Posterior cingulate gyrus (tissue), 11 donors: Measurements from ENCODE around the gene FAM72B.
"Not testable (repeated sequence)": the region's sequence is repeated elsewhere in the genome, so short reads cannot be mapped to it uniquely, and the experiment has no call there.

Experiments
- DNase-seq, 10 donors: peaks; one replicate each; pipeline versions ENCODE4 v3.0.0 to v3.0.0-alpha.2; 2020 to 2021; ENCODE audit warnings: mixed read lengths in 3 of 10
- intact Hi-C: fragments of 100-400 bp; cut with DNase I; formaldehyde crosslinking; loops from one replicate; pipeline ENCODE4 v1.15.1; 2023

Gene FAM72B

GRCh38 chr1:121184290-121185127 is at the start of gene FAM72B, which contains the start of gene SRGAP2C:
Gene FAM72B, minus strand, starts transcription at chr1:121184340. Its CDS starts 851 bp downstream, at chr1:121183489.
Gene SRGAP2C, plus strand, starts transcription at chr1:121184975. Its CDS starts 2,472 bp downstream, at chr1:121187447.
- intact Hi-C loops = not testable (repeated sequence)

DNA sequence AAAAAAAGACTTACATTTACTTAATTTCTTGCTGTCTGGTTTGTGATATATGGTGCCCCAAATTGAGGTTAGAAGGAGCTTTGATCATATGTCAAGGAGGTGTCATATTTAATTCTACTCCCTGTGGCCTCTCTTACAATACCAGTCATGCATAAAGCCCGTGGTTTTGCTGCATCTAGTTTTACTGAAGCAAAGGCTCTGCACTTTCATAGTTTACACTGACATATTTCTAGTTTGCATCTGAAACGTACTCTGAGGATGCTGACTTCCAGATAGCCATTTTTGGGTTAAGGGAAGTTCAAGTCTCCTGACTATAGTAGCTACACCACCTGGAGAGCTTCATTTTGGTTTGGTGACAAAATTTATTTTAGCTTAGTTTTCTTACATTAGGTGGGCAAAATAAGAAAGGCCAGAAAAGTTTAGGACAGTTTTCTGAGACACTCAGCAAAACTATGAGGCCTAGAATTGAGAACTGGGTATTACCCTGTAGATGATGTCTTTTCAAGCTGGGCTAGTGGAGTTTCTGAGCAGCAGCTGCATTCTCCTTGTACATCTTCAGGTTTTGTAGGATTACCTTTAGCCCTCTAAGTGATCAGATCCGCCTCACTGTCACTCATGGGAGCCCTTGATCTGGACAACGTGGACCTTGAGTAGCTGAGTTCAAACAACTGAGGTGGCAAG is 48.4 kb upstream of the FAM72B start:
- intact Hi-C loops, DNase-seq: not testable (repeated sequence)

More at GRCh38 chr1:121184290-121185127, at the start of gene FAM72B, which contains the start of gene SRGAP2C:
- DNase-seq = peak; percentile 88 to 99 (median 92)

GRCh38 chr1:121230636-121231035 is 46.5 kb upstream of the FAM72B start:
- DNase-seq, intact Hi-C loops: not testable (repeated sequence)

DNA sequence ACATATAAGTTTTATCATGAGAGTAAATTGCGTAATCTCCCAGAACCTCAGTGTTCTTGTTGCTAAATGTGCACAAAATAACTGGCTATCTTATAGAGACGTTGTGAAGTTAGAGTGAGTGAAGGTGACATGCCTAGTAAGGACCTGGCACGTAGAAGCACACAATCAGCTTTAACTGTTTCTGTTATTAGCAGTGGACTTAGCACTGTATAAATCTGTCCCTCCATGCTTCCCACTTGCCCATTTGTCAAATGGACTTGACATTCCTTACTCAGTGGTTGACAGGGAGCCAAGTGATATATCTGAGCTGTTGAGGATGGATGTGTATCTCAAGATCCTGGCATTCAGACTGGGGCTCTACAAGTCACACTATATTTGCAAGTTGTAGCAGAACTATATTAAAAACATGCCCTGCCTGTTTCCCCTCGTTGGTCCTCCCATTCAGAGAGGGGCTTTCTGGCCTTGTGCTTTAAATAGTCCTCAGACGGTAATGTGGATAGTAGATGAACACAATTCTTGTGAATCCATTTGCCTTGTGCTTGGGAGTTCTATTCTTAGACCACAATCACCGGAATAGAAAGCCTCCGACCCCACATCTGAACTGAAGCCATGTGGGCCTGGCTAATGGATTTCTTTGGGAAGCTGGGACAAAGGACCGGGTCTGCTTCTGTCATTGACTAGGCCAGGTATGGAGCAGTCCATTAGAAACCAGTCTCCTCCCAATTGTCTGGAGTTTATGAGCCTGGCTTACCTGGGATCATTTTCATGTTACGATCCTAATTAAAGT is 43.6 kb upstream of the FAM72B start:
- intact Hi-C loops, DNase-seq: not testable (repeated sequence)

DNA sequence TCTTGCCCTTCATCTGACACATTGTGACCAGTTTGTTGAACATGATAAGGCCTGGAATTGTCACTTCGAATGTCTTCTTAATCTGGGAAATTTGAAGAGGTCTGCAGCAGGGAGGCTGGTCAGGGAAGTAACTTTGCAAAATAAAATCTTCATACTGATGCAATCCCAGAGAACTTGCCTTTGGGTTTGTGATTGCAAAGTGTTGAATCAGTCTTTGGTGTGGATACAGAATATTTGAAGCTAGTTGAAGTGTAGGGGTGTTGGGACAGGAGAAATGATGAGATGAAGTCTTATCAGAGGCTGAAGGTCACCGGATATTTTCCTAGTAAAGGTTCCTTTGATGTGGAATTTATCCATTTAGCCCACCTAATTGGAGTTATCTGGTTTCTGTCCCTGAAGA is 42.8 kb upstream of the FAM72B start:
- intact Hi-C loops, DNase-seq: not testable (repeated sequence)

DNA sequence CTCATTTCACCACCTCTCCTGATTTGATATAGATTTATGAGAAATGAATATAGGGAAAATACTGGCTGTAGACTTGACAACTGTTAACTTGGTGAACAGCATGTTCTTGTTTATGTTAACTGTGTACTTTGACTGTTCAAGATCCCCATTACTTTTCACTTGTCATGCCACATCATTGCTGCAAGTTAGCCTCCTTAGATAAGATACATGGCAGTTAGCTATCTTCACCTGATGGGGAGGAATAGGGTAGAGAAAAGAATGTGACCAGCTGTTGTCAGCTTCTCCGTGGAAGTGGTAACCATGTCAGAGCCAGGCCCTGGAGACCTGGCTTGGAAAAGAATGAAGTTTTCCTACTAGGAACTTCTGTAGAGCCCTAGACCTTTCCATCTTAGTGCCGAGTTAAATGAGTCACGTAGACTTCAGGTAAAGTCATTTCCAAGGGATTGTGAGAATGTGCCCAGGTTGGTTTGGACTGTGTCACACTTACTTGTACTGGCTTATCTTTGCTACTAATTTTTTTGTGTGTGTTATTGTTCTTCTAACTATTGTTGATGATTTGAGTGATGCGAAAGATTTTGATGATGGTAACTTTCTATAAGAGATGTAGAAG is 42.3 kb upstream of the FAM72B start:
- DNase-seq, intact Hi-C loops: not testable (repeated sequence)

GRCh38 chr1:121224714-121225113 is 40.6 kb upstream of the FAM72B start:
- DNase-seq, intact Hi-C loops: not testable (repeated sequence)

DNA sequence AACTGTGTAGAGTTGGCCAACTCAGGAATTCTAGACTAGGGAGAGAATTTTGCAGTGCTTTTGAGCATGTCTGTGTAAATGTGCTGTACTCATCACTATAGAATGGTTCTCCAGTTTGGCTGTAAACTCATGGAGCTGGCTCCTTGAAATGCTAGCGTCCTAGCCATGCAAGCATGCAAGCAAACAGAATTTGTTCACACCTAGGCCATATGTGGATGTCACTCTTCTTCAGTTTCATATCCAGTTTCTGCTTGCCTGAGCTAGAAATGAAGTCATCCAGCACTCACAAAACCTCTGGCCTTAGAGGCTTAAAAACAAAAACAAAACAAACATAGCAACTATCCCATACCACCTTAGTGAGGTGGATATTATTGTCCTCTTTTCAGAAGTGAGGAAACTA is 37.6 kb upstream of the FAM72B start:
- intact Hi-C loops = not testable (repeated sequence)

GRCh38 chr1:121216676-121217075 is 32.5 kb upstream of the FAM72B start:
- DNase-seq, intact Hi-C loops: not testable (repeated sequence)

More for the DNA sequence above, 37.6 kb upstream of the FAM72B start:
- DNase-seq = not testable (repeated sequence)

DNA sequence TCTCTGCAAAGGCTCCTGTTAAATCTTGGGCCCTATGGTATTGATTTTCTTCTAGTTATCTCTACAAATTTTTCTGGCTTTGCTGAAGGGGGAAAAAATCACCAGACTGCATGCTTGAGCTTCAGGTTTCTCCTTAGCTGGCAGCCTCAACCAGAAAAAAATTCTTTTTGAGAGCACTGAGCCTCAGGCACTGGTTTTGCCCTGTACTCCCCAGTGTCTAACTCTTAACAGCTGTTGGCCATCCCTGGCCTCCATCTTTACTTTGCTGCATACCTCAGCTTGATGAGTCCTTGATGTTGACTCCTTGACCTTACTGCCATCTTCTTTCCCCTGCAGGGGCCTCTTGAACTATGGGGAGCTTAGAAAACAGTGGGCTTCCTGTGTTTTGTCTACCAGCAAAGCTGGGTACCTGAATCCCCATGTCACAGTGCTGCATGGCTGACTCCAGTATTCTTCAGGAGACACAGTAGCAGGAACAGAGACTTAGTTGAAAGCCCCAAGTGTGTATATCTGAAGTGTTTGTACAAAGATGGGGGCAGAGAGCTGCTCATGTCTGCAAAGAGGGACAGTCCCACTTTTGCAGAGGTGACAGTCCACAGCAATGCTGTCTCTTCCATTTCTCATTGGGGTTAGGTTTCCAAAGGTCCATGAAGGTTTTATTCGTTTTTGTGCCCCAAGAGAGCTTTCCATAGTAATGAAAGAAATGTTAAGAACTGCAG is 31.7 kb upstream of the FAM72B start:
- DNase-seq, intact Hi-C loops: not testable (repeated sequence)

DNA sequence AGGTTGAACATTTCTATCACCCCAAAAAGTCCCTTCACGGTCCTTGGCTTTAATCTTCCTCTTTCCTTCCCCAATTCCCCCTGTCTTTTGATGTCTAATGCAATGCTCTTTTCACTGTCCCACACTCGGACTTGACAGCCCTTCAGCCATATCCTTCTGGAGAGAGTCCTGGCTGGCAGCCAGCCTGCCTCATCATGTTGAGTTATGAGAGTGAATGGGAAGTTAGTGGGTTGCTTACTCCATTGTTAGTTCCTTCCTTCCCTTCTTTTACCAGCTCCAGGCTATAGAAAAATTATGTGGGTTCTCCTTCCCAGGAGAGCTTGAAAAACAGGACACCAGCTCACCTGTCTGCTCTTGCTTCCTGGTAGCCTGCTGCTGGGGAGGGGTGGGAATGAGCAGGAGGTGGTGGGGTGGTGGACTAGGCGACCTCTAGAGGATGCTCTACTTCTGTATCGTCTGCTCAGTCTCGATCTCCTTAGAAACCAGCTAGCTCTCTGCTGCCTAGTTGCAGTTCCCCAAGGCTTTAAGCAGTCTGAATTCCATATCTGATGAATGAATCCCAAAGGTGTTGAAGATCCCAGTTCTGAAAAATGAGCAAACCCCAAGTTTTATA is 30.5 kb upstream of the FAM72B start:
- intact Hi-C loops, DNase-seq: not testable (repeated sequence)

- intact Hi-C loops, DNase-seq: not testable (repeated sequence)
These were observed 29.4 kb upstream of the FAM72B start for GRCh38 chr1:121213491-121213890.

GRCh38 chr1:121210778-121211177 is 26.6 kb upstream of the FAM72B start:
- intact Hi-C loops, DNase-seq: not testable (repeated sequence)

- DNase-seq, intact Hi-C loops: not testable (repeated sequence)
These were observed 24.2 kb upstream of the FAM72B start for GRCh38 chr1:121208375-121208774.

DNA sequence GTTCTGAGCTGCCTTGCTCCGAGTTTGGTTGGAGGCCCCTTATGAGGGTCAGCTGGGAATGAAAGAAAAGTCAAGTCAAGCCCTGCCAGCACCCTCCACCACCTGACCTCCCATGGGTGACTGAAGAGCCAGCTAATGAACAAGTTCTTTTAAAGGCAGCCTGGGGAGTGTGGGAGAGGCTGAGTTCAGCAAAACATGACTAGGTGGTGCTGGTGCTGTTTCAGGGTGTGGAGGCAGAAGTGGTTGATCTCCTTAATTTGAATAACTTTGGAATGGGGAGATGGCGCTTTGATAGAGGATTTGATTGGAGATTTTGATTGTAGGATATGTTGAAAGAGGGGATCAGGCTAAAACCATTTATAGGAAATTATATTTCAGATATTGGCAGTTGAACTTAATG is 23.2 kb upstream of the FAM72B start:
- DNase-seq, intact Hi-C loops: not testable (repeated sequence)

DNA sequence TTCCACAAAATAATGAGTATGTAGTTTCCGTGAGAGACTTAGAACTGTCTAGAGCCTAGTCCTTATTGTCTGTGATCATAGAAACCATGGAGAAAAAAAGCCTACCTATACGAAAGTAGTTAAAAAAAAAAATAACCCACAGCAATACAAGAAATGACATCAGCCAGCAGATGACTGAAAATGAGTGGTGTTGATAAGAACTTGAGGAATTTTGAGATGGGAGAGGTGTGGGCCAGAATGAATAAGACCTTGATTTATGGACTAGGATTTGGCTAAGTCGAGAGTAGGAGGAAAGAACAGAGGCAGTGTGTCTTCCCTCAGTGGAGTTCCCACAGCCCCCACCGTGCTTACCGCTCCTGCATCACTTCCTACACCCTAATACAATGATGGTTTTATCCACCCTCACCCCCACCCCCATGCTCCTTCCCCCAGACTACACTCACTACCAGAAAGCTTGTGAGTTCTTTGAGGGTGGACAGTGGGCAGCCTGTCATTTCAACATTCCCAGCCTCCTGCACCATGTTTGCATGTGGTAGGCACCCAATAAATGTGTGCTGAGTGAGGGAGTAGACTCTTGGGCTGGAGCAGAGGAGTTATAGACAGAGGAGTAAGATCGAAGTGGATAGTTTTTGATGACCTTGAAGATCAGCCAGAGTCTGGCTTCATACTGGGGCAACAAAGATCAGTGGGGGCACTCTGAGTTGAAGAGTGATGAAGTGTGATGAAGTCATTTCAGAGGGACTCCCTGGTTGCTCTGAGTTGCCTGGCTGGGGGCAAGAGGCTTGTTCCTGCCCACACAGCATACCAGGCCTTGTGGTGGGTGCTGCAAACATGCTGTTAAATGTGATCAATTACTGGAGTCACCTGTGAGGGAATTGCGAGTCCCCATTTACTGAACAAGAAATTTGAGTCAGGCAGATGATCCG is 21.9 kb upstream of the FAM72B start:
- intact Hi-C loops, DNase-seq: not testable (repeated sequence)

GRCh38 chr1:121202986-121203385 is 18.8 kb upstream of the FAM72B start:
- DNase-seq, intact Hi-C loops: not testable (repeated sequence)
